IPS-18a (cell line): ENCODE results near the gene CAMP.
"Not testable (repeated sequence)": the region's sequence is repeated elsewhere in the genome, so short reads cannot be mapped to it uniquely, and the experiment has no call there.

ENCODE experiments used
- H3K27ac ChIP-seq: one replicate; pipeline ENCODE4 v1.5.1; 2013; ENCODE audit warnings: low read length
- H3K27me3 ChIP-seq: one replicate; pipeline ENCODE4 v1.6.1; 2013; ENCODE audit warnings: mild to moderate bottlenecking, low read length; ENCODE audit not compliant: control insufficient read depth, insufficient read depth
- H3K36me3 ChIP-seq: one replicate; pipeline ENCODE4 v1.6.1; 2013; ENCODE audit warnings: low read depth, low read length; ENCODE audit not compliant: control insufficient read depth
- H3K4me1 ChIP-seq: one replicate; pipeline ENCODE4 v1.6.1; 2013; ENCODE audit warnings: low read depth, low read length; ENCODE audit not compliant: control insufficient read depth
- H3K4me3 ChIP-seq: one replicate; pipeline ENCODE4 v1.5.1; 2013; ENCODE audit warnings: low read length
- H3K9ac ChIP-seq: one replicate; pipeline ENCODE4 v1.6.1; 2013; ENCODE audit warnings: mild to moderate bottlenecking, low read length, moderate library complexity
- H3K9me3 ChIP-seq: one replicate; pipeline ENCODE4 v1.6.1; 2013; ENCODE audit warnings: low read depth, low read length; ENCODE audit not compliant: control insufficient read depth

CAMP gene

DNA sequence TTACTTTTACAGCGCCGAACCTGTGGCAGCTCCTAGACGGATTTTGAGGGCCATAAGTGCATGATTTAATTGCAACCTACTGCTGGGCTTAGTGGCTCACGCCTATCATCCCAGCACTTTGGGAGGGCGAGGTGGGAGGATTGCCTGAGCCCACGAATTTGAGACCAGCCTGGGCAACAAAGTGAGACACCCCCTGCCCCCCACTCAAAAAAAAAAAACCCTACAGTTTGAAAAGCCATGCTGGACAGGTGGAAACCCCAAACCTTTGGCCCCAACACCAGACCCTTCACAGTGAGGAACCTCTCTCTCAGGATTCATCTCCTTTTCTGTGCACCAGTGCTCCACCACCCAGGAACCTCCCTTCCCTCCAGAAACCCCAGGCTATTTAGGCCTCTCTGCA, 34.0 kb upstream of the CAMP start:
- Histone ChIP-seq H3K9me3 (no peaks in the 10 kb centered on the region), H3K27me3 (no peaks in the 10 kb centered on the region), H3K4me3 (no peak overlapping the region), H3K9ac (no peak overlapping the region), H3K27ac (no peak overlapping the region), H3K4me1 (peaks cover 15% of the 10 kb centered on the region), H3K36me3 (peaks cover 19% of the 10 kb centered on the region)

DNA sequence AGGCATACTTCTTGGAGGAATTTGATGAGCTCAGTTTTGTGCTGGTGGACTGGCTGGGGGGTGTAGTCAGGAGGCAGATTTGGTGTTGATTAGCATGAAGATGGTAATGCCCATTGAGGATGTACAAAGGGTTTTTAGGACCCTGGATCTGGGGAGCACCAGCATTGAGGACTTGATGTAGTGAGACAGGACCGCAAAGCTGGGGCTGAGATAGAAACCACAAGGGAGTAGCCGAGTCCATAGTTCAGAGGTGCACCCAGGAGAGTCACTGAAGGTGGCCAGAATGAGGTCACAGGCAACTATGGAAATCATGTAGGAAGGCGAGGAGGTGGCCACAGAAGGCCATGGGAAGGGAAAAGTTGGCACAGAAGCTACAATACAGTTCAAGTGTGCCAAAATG, 32.4 kb upstream of the CAMP start:
- no peaks in the 10 kb centered on the region for H3K27me3 ChIP-seq
- H3K36me3 ChIP-seq = peaks cover 3% of the 10 kb centered on the region
- no peak overlapping the region for H3K27ac ChIP-seq
- no peaks in the 10 kb centered on the region for H3K9me3 ChIP-seq
- H3K4me3 ChIP-seq = peak overlapping the region; percentile 26
- no peak overlapping the region for H3K9ac ChIP-seq
- H3K4me1 ChIP-seq = peaks cover 15% of the 10 kb centered on the region

DNA sequence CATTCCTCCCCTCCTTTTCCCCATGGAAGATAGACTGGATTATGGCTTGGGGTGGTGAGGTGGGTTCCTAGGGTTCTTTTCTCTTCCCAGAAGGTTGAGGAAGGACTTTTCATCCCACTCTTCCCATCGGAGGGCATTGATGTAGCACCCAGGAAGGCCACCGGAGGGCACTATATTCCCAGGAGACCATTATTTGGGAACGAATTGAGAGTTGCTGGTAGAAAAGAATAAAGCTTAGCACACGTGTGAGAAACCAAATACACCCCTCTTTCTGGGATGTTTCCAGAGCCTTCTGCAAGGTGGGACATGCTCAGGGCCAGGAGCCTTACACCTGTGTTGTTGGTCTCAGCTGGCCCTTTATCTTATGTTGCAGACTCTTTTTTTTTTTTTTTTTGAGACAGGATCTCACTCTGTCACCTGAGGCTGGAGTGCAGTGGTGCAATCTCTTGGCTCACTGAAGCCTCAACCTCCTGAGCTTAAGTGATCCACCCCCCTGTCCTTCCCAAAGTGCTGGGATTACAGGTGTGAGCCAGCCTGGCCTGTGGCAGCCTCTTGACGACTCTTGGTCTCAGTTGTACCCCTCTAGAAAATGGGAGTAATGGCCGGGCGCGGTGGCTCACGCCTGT, 28.7 kb upstream of the CAMP start:
- Histone ChIP-seq H3K9ac (no peak overlapping the region), H3K4me1 (peaks cover 14% of the 10 kb centered on the region), H3K27me3 (no peaks in the 10 kb centered on the region), H3K4me3 (no peak overlapping the region), H3K27ac (no peak overlapping the region), H3K36me3 (no peaks in the 10 kb centered on the region), H3K9me3 (no peaks in the 10 kb centered on the region)

DNA sequence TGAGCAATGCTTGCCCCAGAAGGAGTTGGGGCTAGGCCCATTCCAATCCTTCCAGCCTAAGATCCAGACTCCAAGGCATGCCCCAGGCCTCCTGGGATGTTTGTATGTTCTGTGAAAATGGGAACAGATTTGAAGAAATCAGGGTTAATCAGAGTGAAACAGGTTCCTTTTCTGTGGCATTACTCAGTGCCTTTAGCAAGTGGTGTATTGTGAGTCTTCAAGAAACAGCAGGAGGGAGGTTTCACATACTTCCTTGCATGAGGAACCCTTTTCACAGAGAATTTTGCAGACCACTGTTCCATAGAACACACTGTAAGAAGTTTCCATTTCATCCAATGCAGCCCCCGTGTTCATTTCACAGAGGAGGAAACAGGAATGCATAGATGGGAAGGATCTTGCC, 26.7 kb upstream of the CAMP start:
- H3K9me3 ChIP-seq = no peaks in the 10 kb centered on the region
- H3K36me3 ChIP-seq = no peaks in the 10 kb centered on the region
- no peak overlapping the region for H3K4me3 ChIP-seq
- H3K27ac ChIP-seq = no peak overlapping the region
- H3K9ac ChIP-seq = no peak overlapping the region
- H3K4me1 ChIP-seq = peaks cover 7% of the 10 kb centered on the region
- H3K27me3 ChIP-seq = no peaks in the 10 kb centered on the region

DNA sequence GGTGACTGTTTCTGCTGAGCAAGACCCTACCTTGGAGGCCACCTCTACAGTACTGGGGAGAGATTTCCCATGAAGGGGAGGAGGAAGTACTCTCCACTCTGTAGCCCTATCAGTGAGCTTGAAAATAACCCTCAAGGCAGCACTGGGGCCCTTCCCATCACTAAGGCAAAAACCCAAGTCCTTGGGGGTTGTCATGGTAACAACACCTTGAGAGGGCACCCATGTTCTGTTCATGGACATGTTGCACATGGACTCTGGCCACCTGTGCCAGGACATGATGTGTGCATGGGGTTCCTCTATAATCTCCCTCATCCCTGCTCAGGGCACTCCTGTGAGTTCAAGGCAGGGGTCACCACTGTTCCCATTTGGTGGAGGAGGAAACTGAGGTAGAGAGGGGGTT, 24.2 kb upstream of the CAMP start:
- H3K4me1 ChIP-seq = peaks cover 11% of the 10 kb centered on the region
- H3K9me3 ChIP-seq = no peaks in the 10 kb centered on the region
- H3K9ac ChIP-seq = no peak overlapping the region
- no peaks in the 10 kb centered on the region for H3K36me3 ChIP-seq
- no peak overlapping the region for H3K27ac ChIP-seq
- H3K4me3 ChIP-seq = no peak overlapping the region
- H3K27me3 ChIP-seq = no peaks in the 10 kb centered on the region

DNA sequence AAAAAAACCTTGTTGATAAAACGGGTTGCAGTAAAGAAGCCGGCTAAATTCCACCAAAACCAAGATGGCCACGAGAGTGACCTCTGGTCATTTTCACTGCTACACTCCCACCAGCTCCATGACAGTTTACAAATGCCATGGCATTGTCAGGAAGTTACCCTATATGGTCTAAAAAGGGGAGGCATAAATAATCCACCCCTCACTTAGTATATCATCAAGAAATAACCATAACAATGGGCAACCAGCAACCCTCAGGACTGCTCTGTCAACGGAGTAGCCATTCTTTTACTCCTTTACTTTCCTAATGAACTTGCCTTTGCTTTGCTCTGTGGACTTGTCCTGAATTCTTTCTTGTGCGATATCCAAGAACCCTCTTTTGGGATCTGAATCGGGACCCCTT, 20.7 kb upstream of the CAMP start:
- H3K27me3 ChIP-seq = no peaks in the 10 kb centered on the region
- H3K9me3 ChIP-seq = no peaks in the 10 kb centered on the region
- no peak overlapping the region for H3K27ac ChIP-seq
- H3K4me3 ChIP-seq = no peak overlapping the region
- no peak overlapping the region for H3K9ac ChIP-seq
- no peaks in the 10 kb centered on the region for H3K36me3 ChIP-seq
- H3K4me1 ChIP-seq = peaks cover 3% of the 10 kb centered on the region

DNA sequence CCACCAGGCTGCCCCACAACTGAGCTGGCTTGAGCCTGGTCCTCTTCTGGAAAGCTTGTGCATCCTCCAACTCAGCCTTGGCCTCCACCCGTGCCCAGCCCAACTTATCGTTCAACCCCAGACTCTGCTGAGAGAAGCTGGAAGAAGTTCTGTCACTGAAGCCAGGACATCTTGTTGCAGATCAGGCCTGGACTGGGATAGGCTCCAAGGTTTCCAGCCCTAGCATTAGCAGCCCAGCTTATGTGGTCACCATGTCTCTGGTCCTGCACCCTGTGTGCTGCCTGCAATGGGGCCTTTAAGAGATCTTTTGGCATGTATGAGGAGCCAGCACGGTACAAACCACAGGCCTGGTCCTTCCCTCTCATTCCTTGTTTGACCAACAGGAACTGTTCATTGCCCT, 15.2 kb upstream of the CAMP start:
- H3K4me3 ChIP-seq = no peak overlapping the region

DNA sequence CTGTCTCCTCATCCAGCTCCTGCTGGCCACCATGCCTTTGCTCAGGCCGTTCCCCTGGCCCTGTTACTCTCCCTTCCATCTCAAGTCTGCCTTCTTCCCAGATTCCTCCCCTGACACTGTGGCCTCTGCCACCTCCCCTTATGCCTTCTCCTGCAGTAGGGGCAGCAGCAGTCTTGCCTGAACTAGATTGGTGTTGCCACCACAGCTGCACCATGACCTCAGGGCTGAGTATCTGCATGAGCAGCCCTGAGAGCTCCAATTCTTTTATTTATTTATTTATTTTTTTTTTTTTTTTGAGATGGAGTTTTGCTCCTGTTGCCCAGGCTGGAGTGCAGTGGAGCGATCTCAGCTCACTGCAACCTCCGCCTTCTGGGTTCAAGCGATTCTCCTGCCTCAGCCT, 13.8 kb upstream of the CAMP start:
- Histone ChIP-seq H3K4me3 (no peak overlapping the region), H3K4me1 (no peaks in the 10 kb centered on the region), H3K27ac (no peak overlapping the region), H3K9me3 (no peaks in the 10 kb centered on the region), H3K9ac (no peak overlapping the region), H3K27me3 (no peaks in the 10 kb centered on the region), H3K36me3 (no peaks in the 10 kb centered on the region)

More for the DNA sequence above, 15.2 kb upstream of the CAMP start:
- H3K27me3 ChIP-seq = no peaks in the 10 kb centered on the region
- H3K9me3 ChIP-seq = no peaks in the 10 kb centered on the region
- no peaks in the 10 kb centered on the region for H3K36me3 ChIP-seq
- no peak overlapping the region for H3K27ac ChIP-seq
- H3K9ac ChIP-seq = no peak overlapping the region
- no peaks in the 10 kb centered on the region for H3K4me1 ChIP-seq

DNA sequence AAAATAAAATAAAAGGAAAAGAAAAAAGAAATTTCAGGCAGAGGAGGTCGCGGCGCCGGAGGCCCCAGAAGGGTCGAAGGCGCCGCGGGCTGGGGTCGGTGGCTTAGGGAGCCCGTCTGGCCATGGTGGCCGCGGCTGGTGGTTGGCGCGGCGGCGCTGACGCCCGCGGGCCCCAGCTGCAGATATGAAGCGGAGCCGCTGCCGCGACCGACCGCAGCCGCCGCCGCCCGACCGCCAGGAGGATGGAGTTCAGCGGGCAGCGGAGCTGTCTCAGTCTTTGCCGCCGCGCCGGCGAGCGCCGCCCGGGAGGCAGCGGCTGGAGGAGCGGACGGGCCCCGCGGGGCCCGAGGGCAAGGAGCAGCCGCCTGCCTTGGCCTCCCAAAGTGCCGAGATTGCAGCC, 12.8 kb upstream of the CAMP start:
- H3K4me1 ChIP-seq, H3K9ac ChIP-seq, H3K4me3 ChIP-seq, H3K27me3 ChIP-seq, H3K9me3 ChIP-seq, H3K36me3 ChIP-seq, H3K27ac ChIP-seq: not testable (repeated sequence)

DNA sequence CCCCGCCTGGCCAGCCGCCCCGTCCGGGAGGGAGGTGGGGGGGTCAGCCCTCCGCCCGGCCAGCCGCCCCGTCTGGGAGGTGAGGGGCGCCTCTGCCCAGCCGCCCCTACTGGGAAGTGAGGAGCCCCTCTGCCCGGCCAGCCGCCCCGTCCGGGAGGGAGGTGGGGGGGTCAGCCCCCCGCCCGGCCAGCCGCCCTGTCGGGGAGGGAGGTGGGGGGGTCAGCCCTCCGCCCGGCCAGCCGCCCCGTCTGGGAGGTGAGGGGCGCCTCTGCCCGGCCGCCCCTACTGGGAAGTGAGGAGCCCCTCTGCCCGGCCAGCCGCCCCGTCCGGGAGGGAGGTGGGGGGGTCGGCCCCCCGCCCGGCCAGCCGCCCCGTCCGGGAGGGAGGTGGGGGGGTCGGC, 11.5 kb upstream of the CAMP start:
- H3K36me3 ChIP-seq, H3K4me3 ChIP-seq, H3K27ac ChIP-seq, H3K9ac ChIP-seq, H3K27me3 ChIP-seq, H3K9me3 ChIP-seq, H3K4me1 ChIP-seq: not testable (repeated sequence)

DNA sequence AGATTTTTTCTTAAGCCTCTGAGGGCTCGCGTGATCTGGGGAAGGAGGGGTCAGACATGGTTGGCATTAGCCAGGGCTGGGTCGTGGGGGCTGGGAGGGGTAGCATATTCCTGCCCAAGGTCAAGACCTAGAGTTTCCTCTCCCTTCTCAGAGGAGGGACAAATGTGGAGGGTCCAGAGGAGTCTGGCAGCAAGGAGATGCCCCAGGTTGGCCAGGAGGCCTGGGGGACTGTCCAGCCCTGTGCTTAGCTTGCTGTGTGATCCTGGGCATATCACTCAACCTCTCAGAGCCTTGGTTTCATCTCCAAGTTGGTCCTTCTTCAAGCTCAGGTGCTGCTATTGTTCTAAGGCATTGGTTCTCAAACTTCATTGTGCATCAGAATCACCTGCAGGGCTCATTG, 9.1 kb upstream of the CAMP start:
- no peaks in the 10 kb centered on the region for H3K9me3 ChIP-seq
- no peak overlapping the region for H3K9ac ChIP-seq
- no peak overlapping the region for H3K4me3 ChIP-seq
- H3K27ac ChIP-seq = no peak overlapping the region
- no peaks in the 10 kb centered on the region for H3K36me3 ChIP-seq
- no peaks in the 10 kb centered on the region for H3K4me1 ChIP-seq
- H3K27me3 ChIP-seq = no peaks in the 10 kb centered on the region

DNA sequence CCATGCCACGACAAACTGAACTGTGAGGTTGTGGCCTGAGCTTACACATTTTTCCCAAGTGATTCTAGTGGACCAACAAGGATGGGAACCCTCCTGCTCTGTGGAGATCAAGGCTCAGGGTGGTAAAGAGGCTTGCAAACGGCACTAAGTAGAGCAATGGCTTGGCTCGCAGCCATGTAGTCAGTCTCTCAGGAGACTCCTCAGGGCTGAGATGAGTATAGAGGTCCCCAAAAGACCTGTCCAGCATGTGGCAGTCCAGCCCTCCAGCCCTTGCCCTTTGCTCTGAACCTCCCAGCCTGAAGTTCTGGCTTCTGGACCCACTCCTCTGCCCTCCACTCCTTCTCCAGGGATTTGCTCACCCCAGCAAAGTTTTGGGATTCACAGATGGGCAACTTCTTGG, 8.3 kb upstream of the CAMP start:
- no peaks in the 10 kb centered on the region for H3K9me3 ChIP-seq
- H3K4me3 ChIP-seq = no peak overlapping the region
- H3K9ac ChIP-seq = no peak overlapping the region
- no peak overlapping the region for H3K27ac ChIP-seq
- no peaks in the 10 kb centered on the region for H3K4me1 ChIP-seq
- H3K36me3 ChIP-seq = no peaks in the 10 kb centered on the region
- no peaks in the 10 kb centered on the region for H3K27me3 ChIP-seq
